NCI-H1105 treated with DMSO at 0.1 percent for 48 hours (cell line): ENCODE results near the gene FOXRED2.
"Not testable (repeated sequence)": the region's sequence is repeated elsewhere in the genome, so short reads cannot be mapped to it uniquely, and the experiment has no call there.

Experiments
- DNase-seq: peaks from one replicate; lab custom pipeline; 2025; lab: John Stamatoyannopoulos, UW

FOXRED2 gene

GRCh38 chr22:36469094-36469710, 37.6 kb downstream of the FOXRED2 start:
- no peak for DNase-seq

- no peak for DNase-seq
Observed at GRCh38 chr22:36467946-36468345, 38.9 kb downstream of the FOXRED2 start.

GRCh38 chr22:36467042-36467810, 39.6 kb downstream of the FOXRED2 start:
- peak; percentile 63 for DNase-seq

- no peak for DNase-seq
Observed at GRCh38 chr22:36466258-36466657, 40.6 kb downstream of the FOXRED2 start.

- no peak for DNase-seq
Observed at GRCh38 chr22:36465232-36466021, 41.4 kb downstream of the FOXRED2 start.

- no peak for DNase-seq
Observed at GRCh38 chr22:36464715-36465231, 42.1 kb downstream of the FOXRED2 start.

GRCh38 chr22:36463783-36464184, 43.1 kb downstream of the FOXRED2 start:
- no peak for DNase-seq

GRCh38 chr22:36461665-36462649, 44.9 kb downstream of the FOXRED2 start:
- no peak for DNase-seq

GRCh38 chr22:36460202-36460601, 46.6 kb downstream of the FOXRED2 start:
- no peak for DNase-seq

- DNase-seq = no peak
Observed at GRCh38 chr22:36457688-36458450, 49.0 kb downstream of the FOXRED2 start.

- DNase-seq = no peak
Observed at GRCh38 chr22:36456464-36456845, 50.4 kb downstream of the FOXRED2 start.

GRCh38 chr22:36455571-36456463, 51.0 kb downstream of the FOXRED2 start:
- DNase-seq = no peak

- no peak for DNase-seq
Observed at GRCh38 chr22:36454916-36455570, 51.8 kb downstream of the FOXRED2 start.

- no peak for DNase-seq
Observed at GRCh38 chr22:36453855-36454378, 52.9 kb downstream of the FOXRED2 start.

GRCh38 chr22:36452978-36453607, 53.7 kb downstream of the FOXRED2 start:
- not testable (repeated sequence) for DNase-seq

- no peak for DNase-seq
Observed at GRCh38 chr22:36452250-36452977, 54.4 kb downstream of the FOXRED2 start.

GRCh38 chr22:36450923-36451322, 55.9 kb downstream of the FOXRED2 start:
- not testable (repeated sequence) for DNase-seq
